Mononuclear cell (primary cell): ENCODE results near the gene PDE4D. TPM values are rescaled to one million over a fixed set of nuclear protein-coding genes. Genes with fewer than 3 reads are reported as not detected.

ENCODE experiments used
- H3K27me3 ChIP-seq: 2 replicates; pipeline ENCODE4 v1.6.0; 2011; ENCODE audit warnings: low read length, control low read depth; ENCODE audit not compliant: insufficient read depth
- H3K4me1 ChIP-seq: 2 replicates; pipeline ENCODE4 v1.5.1; 2011; ENCODE audit warnings: mild to moderate bottlenecking, low read length, control low read depth; ENCODE audit not compliant: insufficient read depth
- H3K4me3 ChIP-seq: 2 replicates; pipeline ENCODE4 v1.5.1; 2011; ENCODE audit warnings: mild to moderate bottlenecking, low read length, moderate library complexity
- H3K9me3 ChIP-seq: 2 replicates; pipeline ENCODE4 v1.5.1; 2011; ENCODE audit warnings: low read depth, mild to moderate bottlenecking, control low read depth, low read length
- total RNA-seq: library from RNA; depleted of rRNA; stranded (reverse); fragments of >200 nt; gene quantifications from one replicate; pipeline ENCODE4 v1.2.3, GENCODE V29; 2012

PDE4D gene
- total RNA-seq, 1 donor = 171 TPM

DNA sequence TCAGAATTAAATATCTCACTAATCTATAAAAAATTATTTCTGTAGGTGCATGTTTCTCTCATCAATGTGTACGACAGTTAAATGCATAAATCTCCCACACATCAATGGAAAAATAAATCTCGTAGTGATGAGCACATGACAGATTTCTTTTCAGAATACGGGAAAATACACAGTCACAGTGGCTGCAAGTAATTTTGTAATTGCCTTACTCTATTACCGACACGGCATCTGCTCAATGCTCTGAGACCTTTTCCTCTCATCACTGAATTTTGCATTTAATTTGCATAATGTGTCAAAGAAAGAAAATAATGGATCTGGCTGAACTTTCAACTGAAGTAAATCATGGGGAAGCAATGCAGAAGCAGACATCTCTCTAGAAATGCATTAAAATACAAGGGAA lies 37.2 kb downstream of the PDE4D start:
- H3K4me3 ChIP-seq = no peak overlapping the region
- H3K9me3 ChIP-seq = no peaks in the 10 kb centered on the region
- no peaks in the 10 kb centered on the region for H3K4me1 ChIP-seq
- H3K27me3 ChIP-seq = no peaks in the 10 kb centered on the region

DNA sequence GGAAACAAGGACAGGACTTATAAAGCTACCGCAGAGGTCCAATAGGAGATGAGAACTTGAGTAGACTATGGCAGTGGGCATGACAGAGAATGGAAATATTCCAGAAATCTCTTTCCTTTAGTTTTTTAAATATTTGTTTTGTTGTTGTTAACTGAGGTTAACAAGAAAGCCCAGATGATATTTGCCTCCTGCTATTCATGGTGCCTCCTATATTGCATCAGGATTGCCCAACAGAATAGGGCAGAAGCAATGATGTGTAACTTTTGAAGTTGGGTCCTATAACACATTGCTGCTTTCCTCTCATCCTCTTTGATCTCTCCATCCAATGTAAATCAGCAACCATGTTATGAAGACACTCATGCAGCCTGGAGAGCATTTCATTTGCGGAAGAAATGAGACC lies 42.8 kb downstream of the PDE4D start:
- Histone ChIP-seq H3K9me3 (no peaks in the 10 kb centered on the region), H3K4me3 (no peak overlapping the region), H3K4me1 (no peaks in the 10 kb centered on the region), H3K27me3 (no peaks in the 10 kb centered on the region)

DNA sequence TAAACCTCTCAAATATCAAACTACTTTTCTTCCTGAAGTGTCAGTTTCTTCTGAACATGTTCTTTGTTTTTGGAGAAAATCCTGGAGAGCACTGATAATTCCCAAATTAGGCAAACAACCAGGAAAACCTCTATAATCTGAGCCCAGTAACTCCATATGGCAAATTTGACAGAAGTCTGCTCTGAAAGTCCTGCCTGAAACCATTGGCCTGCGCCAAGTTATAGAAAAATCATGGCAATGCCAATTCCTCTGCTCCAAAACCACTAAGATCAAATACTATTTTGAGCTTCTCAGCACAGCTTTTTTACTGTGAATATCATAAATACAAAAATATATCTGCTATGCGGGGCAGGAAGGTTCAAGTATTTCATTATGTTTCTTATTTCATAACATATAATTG lies 45.9 kb downstream of the PDE4D start:
- H3K9me3 ChIP-seq = no peaks in the 10 kb centered on the region
- H3K4me1 ChIP-seq = peaks cover 3% of the 10 kb centered on the region
- H3K4me3 ChIP-seq = no peak overlapping the region
- no peaks in the 10 kb centered on the region for H3K27me3 ChIP-seq

DNA sequence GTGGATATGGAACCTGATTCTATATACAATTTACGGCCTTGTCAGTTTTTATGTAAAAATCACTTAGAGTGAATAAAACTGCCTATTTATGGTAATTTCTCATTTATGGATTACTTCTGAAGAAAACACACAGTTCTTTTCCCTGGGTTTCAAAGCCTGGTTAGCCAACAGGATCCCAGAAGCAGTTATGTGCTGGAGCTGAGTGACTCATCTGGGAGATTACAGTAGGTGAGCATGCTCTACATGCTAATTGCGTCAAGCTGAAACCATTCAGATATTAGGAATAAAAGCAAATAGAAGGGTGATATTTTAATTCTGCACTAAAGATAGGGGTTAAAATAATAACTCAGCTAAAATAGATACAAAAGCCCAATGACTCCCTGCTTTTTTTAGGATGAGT lies 47.8 kb downstream of the PDE4D start:
- H3K4me1 ChIP-seq = peaks cover 3% of the 10 kb centered on the region
- no peak overlapping the region for H3K4me3 ChIP-seq
- H3K9me3 ChIP-seq = no peaks in the 10 kb centered on the region
- H3K27me3 ChIP-seq = no peaks in the 10 kb centered on the region

DNA sequence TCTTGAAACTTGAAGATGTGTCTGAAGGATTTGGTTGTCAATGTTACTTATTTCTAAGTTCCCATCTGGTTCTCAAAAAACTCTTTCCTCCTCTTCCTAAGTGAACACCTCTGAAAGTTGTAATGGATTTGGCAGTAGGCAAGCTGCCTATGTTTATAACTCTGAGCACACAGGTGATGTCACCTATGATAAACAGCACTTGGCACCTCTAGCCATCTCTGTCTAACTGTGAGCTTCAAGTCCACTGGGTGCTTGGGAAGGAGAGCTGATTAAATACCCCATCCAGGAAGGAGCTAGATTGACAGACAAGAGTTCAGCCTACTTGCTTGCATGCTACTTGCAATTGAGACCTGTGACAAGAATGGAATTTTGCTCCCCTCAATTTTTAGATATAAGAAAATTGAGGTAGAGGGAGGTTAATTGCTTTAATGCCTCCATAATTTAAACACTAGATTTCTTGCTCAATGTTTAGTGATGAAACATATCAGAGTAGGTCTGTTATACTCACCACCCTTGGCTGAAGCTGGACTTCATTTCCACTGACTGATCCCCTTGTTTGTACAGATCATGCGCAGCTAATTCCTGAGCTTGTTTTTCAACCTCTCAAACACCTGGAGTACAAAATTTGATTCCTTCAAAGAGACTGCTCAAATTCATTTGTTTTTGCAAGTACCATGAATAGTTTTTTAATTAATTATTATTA lies 49.9 kb downstream of the PDE4D start:
- no peak overlapping the region for H3K4me3 ChIP-seq
- no peaks in the 10 kb centered on the region for H3K9me3 ChIP-seq
- H3K27me3 ChIP-seq = no peaks in the 10 kb centered on the region
- peaks cover 3% of the 10 kb centered on the region for H3K4me1 ChIP-seq

DNA sequence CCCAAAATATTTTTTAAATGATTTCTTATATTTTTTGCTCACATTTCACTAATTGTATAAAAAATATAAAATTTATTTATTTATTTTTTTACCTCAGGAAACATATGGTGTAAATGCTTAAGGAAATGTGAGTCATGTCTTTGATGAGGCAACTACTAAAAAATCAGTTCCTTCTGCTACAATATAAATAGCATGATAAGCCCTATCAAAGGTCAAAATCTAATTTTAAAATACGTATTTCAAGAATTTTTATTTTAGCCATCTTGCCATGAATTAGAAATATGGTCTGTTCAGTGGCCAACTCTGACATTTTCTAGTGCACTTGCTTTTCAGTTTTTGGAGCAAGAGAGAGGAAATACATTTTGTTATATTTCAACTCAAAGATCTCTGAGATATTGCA lies 50.5 kb downstream of the PDE4D start:
- H3K27me3 ChIP-seq = no peaks in the 10 kb centered on the region
- peaks cover 3% of the 10 kb centered on the region for H3K4me1 ChIP-seq
- H3K9me3 ChIP-seq = no peaks in the 10 kb centered on the region
- no peak overlapping the region for H3K4me3 ChIP-seq

DNA sequence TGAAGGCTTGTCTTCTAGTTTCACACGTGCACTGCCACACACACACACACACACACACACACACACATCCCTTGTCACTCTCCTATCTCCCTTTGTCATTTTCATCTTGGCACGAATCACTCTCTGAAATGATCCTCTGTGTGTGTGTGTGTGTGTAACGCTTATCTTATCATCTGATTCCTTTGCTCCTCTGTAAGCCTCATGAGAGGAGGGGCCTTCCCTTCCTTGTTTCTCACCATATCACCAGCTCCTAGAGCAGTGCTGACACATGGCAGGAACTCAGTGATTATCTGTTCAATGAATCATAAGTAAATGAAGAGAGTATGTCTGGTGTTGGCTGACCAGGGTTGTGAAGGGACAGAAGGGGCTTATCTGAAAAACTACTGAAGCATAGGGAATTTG lies 53.3 kb downstream of the PDE4D start:
- Histone ChIP-seq H3K4me3 (no peak overlapping the region), H3K4me1 (peaks cover 3% of the 10 kb centered on the region), H3K27me3 (no peaks in the 10 kb centered on the region), H3K9me3 (no peaks in the 10 kb centered on the region)

DNA sequence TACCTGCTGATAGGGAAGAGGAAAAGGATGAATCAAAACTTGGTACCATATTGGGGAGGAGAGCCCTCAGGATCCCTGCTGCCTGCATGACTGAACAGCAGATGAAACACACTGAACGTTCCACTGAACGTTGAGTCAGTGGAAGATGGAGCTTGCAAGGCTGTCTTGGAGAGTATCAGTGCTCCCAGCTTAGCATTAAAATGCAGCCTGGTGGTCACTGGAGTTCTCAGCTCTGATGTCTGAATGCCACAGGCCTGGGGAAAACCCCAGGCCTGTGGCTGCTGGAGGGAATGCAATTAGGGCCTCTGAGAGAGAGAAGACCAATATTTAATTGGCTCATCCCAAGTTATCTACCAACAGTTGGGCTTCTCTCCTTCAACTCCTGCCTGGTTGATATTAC lies 54.5 kb downstream of the PDE4D start:
- no peaks in the 10 kb centered on the region for H3K9me3 ChIP-seq
- H3K4me1 ChIP-seq = peaks cover 3% of the 10 kb centered on the region
- H3K4me3 ChIP-seq = no peak overlapping the region
- H3K27me3 ChIP-seq = no peaks in the 10 kb centered on the region

DNA sequence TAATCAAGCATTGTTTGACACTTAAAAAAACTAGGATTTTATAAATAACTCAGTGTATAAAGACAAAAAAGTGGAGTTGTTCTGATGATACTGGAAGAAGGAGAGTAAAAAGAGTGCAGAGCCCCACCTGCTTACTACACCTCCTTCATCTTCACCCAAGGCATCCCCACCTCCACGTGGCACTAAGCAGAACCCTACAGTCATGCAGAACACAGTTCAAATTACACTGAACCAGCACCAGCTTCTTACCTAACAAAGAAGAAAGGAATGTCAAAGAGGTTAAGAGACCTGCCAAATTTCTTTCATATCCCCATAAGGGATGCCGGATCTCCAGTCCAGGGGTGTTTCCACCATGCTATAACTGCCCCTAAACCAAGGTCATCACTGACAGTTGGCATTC lies 55.5 kb downstream of the PDE4D start:
- Histone ChIP-seq H3K9me3 (no peaks in the 10 kb centered on the region), H3K4me3 (no peak overlapping the region), H3K4me1 (no peaks in the 10 kb centered on the region), H3K27me3 (no peaks in the 10 kb centered on the region)

DNA sequence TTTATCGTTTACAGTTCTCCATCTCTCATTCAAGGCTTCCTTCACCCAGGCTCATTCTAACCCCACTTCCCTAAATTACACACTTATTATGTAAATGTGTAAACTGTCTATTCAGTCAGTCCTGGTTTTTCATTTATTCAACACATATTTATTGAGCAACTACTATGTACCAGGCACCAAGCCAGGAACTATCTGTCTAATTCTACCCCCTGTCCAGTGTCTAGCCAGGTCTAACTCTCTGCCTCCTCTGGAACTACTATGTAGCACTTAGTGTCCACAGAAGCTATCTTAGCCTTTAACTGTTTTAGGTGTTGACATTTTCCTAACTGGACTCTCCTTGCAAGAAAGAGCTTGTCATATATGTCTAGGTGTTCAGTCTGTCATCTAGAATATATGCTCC lies 56.5 kb downstream of the PDE4D start:
- Histone ChIP-seq H3K4me1 (no peaks in the 10 kb centered on the region), H3K4me3 (no peak overlapping the region), H3K9me3 (no peaks in the 10 kb centered on the region), H3K27me3 (no peaks in the 10 kb centered on the region)

DNA sequence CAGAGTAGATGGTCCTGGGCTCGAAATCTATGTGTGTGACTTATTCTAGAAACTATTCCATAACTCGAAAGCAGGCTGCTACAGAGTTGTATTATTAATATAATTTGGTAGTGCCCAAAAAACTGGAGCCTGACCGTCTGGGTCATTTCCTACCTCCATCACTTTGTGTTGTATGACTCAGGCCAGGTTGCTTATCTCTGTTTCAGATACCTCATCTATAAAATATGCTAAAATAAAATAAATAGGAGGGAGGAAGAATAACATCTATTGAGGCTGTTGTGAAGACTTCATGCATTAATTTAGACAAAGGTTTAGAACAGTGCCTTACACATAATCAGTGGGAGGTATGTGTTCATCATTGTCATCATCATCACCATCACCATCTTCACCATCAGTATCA lies 57.7 kb downstream of the PDE4D start:
- H3K9me3 ChIP-seq = no peaks in the 10 kb centered on the region
- H3K4me3 ChIP-seq = no peak overlapping the region
- no peaks in the 10 kb centered on the region for H3K27me3 ChIP-seq
- H3K4me1 ChIP-seq = no peaks in the 10 kb centered on the region

DNA sequence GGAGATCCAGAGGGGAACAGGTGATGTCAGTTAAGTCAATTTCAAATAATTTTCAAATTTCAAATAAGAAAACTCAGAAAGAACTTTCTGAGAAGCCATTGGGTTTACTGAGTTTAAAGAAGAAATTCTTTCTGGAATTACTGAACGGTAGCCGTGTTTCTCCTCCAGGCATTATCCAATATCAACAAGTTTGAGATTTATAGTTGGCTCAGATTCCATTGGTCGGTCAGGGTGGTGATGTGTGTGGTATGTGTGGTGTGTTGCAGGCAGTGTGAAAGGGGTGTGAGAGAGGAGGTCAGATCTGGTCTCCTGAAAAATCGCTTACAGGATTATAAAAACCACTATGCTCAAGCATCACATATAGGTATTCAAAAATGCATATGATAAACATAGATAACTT lies 60.1 kb downstream of the PDE4D start:
- H3K27me3 ChIP-seq = no peaks in the 10 kb centered on the region
- no peaks in the 10 kb centered on the region for H3K9me3 ChIP-seq
- no peak overlapping the region for H3K4me3 ChIP-seq
- no peaks in the 10 kb centered on the region for H3K4me1 ChIP-seq

DNA sequence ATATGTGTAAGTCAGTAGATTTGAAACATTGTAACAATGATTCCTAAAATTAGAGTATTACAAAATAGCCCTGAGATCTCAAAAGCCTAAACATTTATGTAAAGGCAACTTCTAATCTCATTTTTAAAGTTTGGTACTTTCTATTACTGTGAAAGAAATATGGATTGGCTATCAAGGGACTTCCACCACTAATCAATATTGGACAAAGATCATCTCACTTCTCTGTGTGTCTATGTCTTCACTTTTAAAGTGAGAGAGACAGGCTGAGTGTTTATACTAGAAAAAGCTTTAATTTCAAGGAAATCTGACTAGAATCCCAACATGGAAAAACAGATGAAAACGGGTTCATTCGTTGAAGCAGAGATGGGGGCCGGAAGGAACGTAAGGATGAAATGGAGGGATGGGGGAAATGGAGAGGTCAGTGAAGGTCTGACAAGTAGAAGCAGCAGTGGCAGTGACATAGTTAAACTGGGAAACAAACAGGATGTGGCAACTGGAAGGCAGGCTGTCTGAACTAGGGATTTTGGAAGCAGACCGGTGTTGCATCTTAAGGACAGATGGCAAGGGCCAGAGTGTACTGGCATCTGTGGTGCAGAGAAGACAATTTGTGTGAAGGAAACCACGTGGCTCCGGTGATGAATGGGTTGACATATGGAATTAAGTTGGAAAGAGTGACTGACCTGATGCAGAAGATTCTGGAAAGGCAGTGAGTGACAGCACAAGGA lies 60.8 kb downstream of the PDE4D start:
- H3K4me1 ChIP-seq = no peaks in the 10 kb centered on the region
- H3K27me3 ChIP-seq = no peaks in the 10 kb centered on the region
- no peak overlapping the region for H3K4me3 ChIP-seq
- no peaks in the 10 kb centered on the region for H3K9me3 ChIP-seq

DNA sequence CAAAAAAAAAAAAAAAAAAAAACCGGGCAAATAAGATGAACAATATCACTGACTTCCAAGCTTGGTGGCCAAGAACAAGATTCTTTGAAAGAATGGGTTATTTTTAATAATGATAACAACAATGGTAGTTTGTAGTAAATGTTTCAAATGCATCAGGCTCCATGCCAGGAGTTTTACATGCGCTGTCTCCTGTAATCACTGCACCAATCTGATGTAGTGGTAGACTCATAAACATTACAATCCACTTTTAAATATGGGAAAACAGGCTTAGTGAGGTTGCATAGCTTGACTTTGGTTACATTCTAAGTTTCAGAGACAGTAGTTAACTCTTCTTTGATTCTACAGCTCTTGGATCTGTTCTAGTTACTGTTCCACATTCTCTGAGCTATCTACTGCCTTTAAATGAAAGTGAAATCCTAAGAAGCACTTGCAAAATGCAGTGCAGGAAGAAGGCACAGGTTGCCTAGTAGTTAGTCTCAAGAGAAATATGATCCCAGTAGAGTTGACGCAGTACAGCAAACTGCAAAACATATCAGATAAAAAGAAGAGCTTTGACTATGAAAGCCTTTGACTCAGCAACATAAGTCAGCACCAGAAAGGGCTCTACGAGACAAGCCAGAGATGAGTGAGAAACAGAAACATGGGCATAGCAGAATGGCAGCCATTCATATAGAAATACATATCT lies 62.1 kb downstream of the PDE4D start:
- H3K27me3 ChIP-seq = no peaks in the 10 kb centered on the region
- H3K9me3 ChIP-seq = no peaks in the 10 kb centered on the region
- no peaks in the 10 kb centered on the region for H3K4me1 ChIP-seq
- H3K4me3 ChIP-seq = no peak overlapping the region

DNA sequence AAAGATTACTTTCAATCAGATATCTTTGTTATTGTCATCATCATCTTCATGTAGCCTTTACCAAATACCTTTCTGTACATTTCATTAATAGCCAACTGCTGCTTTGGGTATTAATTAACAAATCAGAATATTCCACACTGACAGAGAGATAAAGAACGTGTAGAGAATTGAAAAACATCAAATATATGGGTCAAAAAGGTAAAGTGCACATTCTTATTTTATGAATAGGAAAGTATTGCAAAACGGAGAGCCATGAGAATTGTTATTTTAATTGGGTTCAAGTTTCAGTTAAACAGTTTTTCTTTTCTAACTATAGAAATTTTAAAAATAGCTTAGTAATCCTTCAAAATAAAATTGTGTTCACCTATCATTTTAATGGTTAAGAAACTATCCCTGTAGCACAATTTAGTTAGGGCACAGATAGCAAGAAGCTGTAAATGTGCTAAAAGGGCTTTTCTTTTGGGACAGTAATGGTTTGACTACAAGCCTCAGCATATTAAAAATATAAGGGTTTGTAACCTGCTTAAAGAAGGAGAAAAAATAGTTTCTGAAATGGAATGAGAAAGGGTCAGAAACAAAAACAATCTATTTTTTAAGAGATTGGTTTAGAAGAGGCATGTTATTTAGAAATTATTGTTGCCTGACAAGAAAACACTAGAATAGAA lies 62.9 kb downstream of the PDE4D start:
- H3K4me3 ChIP-seq = no peak overlapping the region
- H3K4me1 ChIP-seq = no peaks in the 10 kb centered on the region
- no peaks in the 10 kb centered on the region for H3K27me3 ChIP-seq
- no peaks in the 10 kb centered on the region for H3K9me3 ChIP-seq
